ENCODE measurements around the gene DSG4.

- TF ChIP-seq, protein P1, sequence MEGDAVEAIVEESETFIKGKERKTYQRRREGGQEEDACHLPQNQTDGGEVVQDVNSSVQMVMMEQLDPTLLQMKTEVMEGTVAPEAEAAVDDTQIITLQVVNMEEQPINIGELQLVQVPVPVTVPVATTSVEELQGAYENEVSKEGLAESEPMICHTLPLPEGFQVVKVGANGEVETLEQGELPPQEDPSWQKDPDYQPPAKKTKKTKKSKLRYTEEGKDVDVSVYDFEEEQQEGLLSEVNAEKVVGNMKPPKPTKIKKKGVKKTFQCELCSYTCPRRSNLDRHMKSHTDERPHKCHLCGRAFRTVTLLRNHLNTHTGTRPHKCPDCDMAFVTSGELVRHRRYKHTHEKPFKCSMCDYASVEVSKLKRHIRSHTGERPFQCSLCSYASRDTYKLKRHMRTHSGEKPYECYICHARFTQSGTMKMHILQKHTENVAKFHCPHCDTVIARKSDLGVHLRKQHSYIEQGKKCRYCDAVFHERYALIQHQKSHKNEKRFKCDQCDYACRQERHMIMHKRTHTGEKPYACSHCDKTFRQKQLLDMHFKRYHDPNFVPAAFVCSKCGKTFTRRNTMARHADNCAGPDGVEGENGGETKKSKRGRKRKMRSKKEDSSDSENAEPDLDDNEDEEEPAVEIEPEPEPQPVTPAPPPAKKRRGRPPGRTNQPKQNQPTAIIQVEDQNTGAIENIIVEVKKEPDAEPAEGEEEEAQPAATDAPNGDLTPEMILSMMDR (IDR thresholded peaks at IDR 0.05): no peak
- no peak for TF ChIP-seq POLR2A (IDR thresholded peaks at IDR 0.05)
These were observed at the start of gene DSG4 for GRCh38 chr18:31376477-31376876.

Measured in lower leg skin (tissue), 3 donors.